Renal pelvis (tissue), 4 donors: Measurements from ENCODE around the gene KRT16. TPM values are rescaled to one million over a fixed set of nuclear protein-coding genes. Genes with fewer than 3 reads are reported as not detected.
"Not testable (repeated sequence)": the region's sequence is repeated elsewhere in the genome, so short reads cannot be mapped to it uniquely, and the experiment has no call there.

Experiments used
- DNase-seq: peaks from one replicate; pipeline ENCODE4 v3.0.0-alpha.2; 2013
- polyA plus RNA-seq, 3 donors: library from polyadenylated mRNA; unstranded; fragments of 120-200 nt; gene quantifications; one replicate each; pipeline ENCODE4 v1.2.1, GENCODE V29; 2013; ENCODE audit not compliant: insufficient read length in 3 of 3

Gene KRT16
- polyA plus RNA-seq, 3 donors = not detected

DNA sequence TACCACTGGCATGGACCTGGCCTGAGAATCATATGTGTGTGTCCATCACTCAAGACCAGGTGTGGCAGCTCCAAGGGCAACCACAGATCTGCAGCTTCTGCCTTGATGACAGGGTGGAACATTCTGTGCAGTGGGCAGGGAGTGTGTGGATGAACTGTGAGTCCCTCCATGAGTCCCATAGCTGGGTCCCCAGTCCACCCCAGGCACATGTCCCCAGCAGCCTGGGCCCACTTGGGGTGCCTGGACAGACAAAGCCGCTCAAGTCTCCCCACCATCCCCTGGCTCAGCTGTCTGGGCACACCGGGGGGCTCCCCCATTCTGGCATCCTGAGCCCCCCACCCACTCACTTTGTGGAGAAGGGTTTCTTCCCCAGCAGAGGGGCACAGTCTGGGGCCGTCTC is 4.6 kb upstream of the KRT16 start:
- no peak for DNase-seq

DNA sequence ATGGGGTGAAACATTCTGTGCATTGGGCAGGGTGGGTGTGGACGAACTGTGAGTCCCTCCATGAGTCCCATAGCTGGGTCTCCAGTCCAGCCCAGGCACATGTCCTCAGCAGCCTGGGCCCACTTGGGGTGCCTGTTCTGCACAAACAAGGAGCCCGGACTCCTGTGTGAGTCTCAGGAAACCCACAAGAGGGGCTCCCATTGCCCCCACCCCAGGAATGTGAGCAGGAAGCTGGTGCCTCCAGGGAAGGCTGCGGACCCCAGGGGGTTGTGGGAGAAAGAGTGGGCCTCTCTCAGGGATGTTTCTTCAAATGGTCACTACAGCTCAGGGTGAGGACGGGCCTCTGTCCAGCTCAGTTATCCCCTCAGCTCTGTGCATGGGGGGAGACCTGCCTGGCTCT is 3.9 kb upstream of the KRT16 start:
- not testable (repeated sequence) for DNase-seq

DNA sequence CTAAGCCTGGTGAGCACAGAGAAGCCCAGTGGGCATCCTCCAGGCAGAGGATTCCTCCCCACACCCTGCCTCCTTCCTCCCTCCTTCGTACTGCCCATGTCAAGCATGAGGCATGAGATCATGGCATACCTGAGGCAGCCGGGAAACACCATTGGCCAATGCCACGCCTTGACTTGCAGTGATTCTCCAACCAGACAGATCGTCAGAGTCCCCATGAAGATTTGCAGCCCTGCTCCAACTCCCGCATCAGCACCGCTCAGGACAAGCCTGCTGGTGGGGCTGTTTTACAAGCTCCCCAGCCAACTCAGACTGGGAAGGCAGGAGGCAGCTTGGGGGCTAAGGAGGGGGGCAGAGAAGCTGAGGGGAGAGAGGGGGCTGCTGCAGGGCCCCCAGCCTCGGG is 2.9 kb upstream of the KRT16 start:
- no peak for DNase-seq

DNA sequence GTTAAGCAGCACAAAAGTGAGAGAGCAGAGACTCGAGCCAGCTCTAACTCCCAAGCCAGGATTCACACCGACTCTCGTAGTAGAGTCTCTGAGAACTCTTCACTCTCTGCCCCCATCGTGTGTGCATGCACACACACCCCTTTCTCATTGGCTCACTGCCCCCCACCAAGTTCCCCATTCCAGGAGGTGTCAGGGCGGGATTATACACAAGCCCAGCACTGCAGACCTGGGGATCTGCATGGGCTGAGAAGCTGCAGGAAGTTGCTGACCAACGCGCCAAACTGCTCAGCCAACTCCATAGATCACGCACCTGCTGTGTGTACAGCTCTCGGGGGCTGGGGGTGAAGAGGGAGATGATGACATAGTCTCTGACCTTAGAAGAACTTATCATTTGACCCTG is 2.2 kb upstream of the KRT16 start:
- DNase-seq = not testable (repeated sequence)

DNA sequence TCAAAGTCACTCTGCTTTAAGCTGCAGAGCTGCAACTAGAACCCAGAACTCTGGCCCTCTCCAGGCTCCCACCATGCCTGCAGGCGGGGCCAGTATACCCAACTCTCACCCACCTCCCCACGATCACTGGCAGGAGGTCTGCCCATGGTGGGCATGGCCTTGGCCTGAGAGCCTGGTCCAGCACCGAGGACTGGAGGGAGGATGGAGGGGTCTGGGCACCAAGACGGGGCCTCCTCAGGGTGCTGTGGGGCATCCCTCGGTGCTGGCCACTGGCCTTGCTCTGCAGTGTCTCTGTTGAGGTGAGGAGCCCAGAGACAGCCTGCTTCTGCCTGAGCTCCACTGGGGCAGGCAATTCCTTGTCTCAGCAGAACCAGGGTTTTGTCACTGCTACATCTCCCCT is 1.5 kb upstream of the KRT16 start:
- no peak for DNase-seq

DNA sequence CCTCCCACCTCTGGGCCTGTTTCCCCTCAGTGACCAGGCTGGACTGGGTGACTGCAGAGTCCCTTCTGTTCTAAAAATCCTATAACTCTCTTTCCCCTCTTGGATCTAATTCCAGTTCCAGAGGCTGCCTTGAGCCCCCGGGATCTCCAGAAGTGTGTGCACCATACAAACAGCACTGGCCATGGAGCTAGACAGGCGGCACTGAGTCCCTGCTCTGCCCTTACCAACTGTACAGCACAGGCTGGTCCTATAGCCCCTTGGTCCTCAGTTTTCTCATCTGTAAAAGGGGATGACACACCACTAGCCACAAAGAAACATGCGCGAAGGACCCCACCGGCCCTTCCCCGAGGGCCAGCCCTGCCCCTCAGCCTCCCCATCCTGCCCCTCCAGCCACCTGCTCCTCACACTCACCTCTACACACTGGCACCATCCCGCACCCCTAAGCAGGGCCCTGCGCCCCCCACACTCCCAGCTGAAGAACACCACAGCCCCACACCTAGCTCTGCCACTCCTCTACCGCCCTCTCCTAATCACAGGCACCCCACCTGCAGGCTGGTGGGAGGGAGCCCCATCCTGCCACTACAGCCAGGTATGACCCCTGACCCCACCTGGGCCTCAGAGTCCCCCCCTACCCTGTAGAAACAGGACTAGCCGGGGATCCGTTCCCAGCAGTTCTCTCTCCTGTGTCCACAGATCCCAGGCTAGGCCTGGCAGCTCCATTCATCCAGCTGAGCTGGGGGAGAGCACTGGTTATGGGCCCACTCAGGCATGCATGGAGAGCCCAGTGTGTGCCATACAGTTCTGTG is 913 bp upstream of the KRT16 start:
- no peak for DNase-seq

DNA sequence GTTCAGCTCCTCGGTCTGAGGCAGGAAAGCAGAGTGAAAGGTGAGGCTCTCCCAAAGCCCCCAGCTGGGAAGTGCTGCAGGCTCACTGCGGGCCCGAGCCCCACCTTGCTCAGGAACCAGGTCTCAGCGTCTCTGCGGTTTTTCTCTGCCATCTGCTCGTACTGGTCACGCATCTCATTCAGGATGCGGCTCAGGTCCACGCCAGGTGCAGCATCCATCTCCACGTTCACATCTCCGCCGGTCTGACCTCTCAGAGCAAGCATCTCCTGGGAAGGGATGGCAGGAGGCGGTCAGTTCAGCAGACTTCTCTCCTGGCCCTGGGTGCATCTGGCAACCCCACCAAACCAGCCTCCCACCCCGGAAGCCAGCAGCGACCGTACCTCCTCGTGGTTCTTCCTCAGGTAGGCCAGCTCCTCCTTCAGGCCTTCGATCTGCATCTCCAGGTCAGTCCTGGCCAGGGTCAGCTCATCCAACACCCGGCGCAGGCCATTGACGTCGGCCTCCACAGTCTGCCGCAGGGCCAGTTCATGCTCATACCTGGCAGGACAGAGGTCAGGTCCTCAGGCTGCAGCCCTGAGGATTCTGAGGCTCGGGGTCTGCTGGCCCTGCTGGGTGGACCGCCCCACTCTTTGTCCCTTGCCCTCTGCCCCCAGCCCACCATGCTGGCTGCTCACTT is 1.5 kb downstream of the KRT16 start:
- no peak for DNase-seq

DNA sequence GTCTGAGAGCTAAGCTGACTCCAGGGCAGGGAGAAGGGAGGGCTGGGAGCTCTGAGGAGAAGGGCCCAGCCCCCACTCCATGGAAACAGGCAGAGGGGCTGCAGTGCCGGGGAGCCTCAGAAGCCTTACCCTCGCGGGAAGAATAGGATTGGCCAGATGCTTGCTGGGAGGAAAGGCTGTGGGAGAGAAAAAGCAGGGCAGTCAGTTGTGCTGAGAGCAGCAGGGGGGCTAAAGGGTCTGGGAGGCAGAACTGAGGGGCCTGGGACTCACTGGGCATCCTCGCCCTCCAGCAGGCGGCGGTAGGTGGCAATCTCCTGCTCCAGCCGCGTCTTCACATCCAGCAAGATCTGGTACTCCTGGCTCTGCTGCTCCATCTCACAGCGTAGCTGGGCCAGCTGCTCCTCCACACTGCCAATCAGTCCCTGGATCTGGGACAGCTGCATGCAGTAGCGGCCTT is 2.5 kb downstream of the KRT16 start:
- DNase-seq = not testable (repeated sequence)

DNA sequence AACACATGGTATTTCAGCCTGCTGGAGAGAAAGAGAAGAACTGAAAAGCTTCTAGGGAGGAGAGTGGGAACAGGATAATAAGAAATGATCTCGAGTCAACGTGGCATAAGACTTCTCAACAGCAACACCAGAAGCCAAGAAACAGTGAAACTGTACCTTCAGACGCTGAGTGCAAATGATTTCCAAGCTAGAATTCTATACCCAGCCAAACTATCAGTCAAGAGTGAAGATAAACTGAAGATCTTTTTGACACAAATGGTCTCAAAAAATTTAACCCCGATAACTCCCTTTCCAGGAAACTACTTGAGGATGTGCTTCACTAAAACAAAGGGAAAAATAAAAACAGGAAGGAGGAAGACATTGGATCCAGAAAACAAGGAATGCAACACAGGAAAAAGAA is 5.6 kb downstream of the KRT16 start:
- DNase-seq = not testable (repeated sequence)

DNA sequence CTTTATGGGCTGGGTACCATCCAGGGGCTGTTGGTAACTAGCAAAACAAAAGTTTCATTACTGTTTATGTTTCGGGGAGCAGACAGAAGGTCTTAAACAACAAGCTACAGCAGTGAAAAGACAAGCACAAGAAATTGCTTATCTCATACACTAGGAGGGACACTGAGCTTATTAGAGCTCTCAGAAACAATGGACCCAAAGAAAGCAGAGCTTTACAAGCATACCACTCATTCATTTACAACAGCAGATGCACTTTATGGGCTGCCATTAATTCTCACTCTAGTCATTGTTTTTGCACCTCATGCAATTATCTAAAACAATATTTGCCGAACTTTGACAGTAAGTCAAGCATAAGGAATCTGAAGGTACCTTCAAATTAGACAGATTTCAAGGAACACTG is 10.0 kb downstream of the KRT16 start:
- no peak for DNase-seq

DNA sequence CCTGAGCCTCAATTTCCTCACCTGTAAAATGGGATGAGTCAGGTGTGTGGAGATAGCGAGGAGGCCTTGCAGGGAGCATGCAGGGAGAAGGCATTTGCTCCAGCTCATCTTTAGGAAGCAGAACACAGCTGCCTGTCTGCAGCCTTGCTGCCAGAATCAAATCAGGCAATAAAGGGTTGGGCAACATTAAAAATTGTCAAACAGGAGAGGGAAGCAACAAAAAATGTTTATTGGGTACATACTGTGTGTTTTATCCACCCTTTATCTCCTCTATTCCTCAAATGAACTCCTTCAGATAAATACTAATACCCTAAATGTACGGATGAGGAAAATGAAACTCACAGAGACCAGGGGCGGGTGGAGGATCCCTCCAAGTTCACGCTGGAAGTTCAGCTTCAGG is 12.2 kb downstream of the KRT16 start:
- no peak for DNase-seq

DNA sequence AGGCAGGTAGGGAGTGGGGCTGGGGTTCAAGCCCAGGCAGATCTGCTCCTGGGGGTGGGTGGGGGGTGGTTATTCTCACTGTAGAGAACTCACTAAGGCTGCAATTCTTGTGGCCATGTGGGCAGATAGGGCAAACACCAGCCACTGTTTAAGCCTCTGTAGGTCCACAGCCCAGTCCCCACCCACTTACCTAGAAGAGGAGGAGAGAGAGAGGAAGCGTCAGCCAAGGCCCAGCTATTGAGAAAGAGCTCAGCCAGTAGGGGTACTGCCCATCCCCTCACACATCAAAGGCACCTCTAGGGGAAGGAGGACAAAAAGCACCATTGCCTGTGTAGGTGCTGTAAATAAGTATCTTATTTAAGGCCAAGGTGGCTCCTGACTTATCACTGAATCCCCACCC is 12.9 kb downstream of the KRT16 start:
- no peak for DNase-seq

DNA sequence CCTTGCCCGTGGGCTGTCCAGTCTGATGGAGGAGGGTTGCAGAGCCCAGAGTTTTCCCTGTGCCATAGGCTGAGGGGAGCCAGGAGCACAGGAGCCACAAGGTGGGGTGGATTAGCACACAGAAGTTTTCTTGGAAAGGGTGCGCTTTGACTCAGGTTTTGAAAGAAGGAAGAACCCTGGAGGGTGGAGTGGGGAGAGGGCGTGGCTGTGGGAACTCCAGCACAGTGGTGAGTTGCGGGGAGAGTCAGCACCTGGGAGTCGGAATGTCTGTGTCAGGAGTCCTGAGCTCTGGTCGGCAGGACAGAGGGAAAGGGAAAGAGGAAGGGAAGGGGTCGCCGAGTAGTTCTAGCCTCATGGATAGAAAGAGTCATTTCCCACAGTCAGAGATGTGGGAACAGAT is 17.0 kb downstream of the KRT16 start:
- DNase-seq = no peak

DNA sequence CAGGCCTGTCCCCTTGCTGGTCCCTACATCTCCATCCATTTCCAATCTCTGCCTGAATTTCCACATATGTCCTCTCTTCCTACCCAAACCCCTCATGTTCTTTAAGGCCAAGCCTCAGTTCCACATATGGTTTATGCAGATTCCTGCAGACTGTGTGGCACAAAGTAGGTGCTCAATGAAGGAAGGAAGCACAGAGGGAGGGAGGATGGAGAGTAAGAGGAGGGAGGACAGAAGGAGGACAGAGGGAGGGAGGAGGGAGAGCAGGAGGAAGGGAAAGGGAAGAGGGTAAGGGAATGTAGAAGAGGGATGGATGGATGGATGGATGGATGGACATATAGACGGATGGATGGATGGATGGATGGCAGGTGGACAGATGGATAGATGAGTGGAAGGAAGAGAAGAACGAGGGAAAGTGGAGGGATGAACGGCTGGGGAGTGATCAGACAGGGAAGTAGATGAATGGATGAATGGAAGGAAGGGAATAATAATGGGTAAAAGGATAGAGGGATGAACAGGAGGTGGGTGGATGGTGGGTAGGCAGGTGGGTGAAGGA is 18.1 kb downstream of the KRT16 start:
- DNase-seq = no peak

DNA sequence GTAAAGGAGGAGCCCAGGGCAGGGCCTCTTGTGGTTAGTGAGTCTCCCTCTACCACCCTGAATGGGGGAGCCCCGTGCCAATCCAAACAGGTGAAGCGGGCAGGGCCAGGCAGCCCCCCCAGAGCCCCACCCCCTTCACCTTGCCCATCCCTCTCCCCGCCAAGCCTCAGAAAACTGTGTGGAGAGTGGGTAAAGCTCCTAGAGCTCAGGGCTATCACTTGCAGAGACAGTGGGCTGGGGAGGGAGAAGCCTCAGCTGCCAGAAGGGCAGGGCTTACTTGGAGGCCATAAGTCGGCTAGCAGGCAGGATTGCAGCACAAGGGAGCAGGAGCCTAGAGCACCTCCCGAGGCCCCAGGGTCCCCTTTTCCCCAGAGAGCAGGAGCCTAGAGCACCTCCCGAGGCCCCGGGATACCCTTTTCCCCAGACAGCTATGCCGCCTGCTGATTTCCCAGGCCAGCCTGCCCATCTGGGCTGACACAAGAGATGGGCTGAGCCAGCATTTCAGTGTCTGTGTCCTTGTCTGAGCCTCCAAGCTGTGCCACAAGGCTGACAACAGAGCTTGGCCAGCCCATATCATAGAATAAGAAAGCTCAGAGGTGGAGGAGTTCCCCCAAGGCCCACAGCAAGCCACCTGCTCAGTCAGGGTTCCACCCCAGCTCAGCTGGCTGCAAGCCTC is 19.1 kb downstream of the KRT16 start:
- no peak for DNase-seq

DNA sequence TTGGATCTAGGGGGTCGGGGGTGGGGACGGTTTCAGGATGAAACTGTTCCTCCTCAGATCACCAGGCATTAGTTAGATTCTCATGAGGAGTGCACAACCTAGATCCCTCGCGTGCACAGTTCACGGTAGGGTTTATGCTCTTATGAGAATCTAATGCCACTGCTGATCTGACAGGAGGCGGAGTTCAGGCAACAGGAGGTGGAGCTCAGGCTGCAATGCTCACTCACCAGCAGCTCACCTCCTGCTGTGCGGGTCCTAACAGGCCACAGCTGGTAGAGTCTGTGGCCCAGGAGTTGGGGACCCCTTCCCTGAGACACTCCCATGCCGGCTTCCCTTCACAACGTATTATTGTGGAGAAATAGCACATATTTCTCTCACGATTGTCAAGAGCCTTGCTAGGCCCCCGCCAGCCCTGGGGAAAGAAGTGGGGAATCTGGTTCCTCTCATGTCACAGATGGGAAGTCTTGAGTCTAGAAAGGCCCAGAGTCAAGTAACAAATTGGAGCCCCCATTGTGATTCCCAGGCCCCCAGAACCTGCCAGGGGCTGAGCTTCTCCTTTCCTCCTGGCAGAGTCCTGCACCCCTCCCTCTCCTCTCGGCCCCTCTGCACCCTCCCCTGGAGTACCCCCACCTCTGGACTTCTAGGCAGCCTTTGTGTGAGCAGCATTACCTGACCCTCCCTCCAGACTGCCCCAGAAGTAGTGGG is 19.8 kb downstream of the KRT16 start:
- no peak for DNase-seq

DNA sequence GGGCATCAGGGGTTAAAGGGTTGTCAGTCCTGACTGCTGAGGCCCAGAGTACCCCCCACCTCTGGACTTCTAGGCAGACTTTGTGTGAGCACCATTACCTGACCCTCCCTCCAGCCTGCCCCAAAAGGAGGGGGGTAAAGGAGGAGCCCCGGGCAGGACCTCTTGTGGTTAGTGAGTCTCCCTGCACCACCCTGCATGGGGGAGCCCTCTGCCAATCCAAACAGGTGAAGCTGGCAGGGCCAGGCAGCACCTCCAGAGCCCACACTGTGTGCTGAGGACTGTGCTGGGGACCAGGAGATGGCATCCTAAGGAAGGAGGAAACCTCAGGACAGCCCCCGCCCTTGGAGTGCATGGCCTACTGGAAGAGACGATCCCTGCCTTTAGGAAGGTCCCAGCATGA is 23.3 kb downstream of the KRT16 start:
- no peak for DNase-seq

DNA sequence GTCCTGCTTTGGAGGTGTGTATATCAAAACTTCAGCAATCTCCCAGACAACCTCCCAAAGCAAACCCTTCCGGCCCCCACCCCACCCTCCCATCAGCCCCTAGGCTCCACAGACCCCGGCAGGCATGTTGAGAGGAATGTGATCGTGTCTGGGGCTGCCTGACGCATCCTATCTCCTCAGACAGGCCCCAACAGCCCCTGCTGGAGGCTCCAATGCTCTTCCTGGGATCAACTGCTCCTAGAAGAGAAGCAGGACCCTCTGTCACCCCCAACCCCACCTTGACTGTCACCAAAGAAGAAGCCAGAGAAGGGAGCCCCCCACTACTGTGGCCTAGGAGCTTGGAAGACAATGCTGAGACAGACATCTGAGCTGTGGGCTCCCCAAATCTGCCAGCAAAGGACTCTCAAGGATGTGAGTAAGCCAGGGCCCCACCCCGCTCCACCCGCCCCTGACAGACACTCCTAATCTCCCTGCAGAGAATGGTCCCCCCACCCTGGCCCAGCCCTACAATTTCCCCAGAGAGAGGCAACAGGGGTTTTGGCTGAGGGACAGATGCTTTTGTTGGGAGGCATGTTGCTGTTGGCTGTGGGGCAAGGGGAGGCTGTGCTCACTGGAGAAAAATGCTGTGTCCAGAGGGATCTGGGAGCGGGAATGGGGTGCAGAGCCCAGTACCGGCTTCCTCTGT is 24.3 kb downstream of the KRT16 start:
- no peak for DNase-seq

DNA sequence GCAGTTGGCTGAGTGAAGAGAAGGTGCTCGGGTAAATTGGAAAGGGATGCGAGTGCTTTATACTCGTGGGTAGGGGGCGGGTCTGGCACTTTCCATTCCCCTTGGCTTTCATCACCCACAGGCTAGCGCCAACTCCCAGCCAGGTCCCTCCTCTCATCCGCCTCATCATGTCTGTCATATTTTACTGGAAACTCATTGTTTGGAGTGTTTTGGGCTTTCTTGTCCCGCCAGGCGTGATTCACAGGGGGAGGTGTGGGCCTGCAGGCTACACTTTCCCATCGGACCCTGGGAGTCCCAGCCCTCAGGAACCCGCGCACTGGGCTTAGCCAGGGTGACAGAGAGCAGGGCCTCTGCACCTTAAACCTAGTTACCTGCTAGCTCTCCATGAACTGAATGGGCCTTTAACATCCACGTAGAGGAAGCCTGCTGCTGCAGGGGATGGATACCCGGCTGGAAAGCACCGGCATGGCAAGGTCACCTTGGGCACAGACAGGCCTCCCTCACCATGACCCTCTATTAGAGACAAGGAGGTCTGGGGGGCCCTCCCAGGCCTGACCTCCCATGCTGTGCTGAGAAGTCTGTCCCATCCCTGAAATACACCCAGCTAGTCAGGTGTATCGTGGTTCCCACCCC is 25.6 kb downstream of the KRT16 start, which contains the start of gene KRT14:
Gene KRT14, minus strand, starts transcription at position 33 of the 633 bp plus-strand sequence. CDS start 61 bp downstream, outside the sequence.
- no peak for DNase-seq

DNA sequence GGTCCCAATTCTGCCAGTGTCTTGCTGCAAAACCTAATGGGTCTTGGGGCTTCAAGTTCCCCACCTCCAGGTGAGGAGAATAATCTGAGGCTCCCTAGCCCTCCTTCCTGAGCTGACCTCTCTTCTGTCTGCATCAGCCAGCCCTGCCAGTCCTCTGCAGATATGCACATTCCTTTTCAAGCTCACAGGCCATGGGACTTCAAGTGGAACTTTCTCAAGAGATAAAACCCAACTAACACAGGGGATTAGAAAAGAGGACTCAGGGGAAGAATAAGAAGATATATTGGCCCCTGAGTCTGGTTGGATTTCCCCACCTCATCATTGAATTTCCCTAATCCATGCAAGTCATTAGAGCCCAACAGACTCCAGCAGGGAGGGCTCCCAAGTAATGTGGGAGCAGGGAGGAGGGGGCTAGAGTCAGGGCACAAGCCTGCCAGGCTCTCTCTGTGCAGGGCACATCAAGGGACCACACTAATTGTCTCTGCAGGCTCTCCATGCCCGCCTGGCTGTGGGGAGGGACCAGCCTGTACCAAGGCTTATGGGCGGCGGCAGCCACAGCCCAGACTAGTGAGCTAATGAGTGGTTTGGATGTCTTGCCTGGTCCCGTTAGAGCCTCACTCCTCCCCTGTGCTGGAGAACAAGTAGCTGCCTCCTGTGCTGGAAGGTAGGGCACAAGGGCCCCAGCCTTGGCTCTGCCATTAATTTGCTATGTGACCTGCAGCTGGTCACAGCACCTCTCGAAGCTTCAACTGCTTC is 27.1 kb downstream of the KRT16 start:
- DNase-seq = no peak
